HG03565 (cell line): ENCODE results near the gene NFATC1.

Source experiments
- ATAC-seq: cut with Tn5 transposase; IDR thresholded peaks from one replicate; pipeline ENCODE4 v1.9.1; 2021; ENCODE audit warnings: mild to moderate bottlenecking, moderate library complexity; ENCODE audit not compliant: unreplicated experiment

Gene NFATC1

DNA sequence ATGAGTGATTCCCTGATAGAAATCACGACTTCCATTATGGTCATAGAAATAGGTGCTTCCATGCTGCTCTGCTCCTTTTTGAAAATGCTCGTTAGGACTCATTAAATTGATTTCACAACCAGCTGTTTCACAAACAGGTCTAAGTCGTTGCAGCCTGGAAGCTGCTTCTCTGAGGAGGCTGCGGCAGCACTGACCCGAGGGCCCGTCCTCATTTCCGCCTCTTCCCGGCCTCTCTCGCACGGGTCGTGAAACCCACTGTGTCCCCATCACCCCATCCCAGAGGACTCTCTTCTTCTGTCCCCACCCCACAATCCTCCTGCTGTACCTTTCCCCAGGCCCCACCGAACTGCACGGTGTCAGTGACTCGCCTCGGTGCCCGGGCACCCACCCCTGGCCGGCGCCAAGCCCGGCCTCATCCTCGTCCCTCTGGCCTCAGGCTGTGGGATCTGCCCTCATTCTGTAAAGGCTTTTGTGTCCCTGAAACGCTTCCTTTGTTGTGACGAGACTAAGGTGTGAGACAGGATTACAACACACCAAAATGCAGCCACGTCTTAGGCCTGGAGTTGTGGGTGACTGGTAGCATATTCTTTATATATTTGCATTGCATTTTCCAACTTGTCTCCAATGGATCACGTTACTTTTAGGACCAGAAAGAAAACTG, 171.2 kb downstream of the NFATC1 start:
- ATAC-seq, result no peak

DNA sequence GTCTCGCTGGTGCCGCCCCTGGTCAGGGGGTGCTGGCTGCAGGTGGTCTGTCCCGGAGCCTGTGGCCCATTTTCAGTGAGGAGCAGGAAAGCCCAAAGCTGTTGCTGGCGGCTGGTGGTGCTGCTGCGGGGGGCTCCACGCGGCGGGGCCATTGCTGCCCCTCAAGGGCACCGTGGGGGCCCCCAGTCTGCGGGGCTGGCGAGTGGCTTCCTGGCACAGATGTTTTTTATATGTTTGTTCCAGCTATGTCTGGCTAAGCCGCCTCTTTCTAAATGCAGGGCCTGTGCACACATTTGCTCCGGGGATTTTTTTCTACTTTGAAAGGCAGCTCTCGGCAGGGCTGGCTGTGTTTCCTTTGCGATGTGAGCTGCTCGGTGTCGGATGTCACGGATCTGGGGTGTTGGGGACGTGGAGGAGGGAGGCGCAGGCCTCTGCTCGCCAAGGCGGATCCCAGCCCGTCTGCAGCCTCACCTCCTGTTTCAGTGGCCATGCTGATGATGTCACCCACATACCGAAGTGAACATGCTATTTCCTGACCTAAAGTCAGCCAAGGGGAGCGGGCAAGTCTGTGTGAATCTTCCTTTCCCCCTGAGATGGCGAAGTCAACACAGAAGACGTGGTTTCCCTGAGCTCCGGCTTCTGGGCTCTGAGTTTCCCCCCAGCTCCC, 171.9 kb downstream of the NFATC1 start:
- ATAC-seq, result no peak

DNA sequence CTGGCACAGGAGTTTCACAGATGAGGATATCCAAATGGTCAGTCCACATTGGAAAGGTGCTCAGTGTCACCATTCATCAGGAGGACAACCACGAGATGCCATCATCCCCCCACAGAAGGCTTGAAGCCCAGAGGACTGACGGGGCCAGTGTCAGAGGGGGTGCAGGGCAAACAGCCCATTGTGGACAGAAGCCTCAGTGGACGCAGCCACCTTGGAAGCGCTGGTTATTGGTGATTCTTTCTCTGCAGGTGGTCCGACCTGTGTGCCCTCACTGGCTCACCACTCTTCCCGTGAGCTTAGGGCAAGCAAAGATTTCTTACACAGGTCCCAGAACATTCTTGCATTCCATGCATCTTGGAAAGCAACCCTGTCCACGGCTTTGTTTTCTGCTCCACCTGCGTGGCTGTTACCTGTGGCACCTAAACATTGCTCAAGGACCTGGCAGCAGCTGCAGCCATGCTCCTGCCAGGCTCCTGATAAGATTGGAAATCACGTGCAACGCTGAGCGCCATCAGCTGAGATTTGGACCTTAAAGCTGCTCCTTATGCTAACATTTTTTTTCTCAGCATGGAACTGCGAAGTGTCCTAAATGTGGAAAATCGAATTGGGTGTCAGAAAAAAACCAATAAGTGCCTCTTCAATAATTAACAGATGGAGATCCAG, 172.9 kb downstream of the NFATC1 start:
- ATAC-seq, result no peak

DNA sequence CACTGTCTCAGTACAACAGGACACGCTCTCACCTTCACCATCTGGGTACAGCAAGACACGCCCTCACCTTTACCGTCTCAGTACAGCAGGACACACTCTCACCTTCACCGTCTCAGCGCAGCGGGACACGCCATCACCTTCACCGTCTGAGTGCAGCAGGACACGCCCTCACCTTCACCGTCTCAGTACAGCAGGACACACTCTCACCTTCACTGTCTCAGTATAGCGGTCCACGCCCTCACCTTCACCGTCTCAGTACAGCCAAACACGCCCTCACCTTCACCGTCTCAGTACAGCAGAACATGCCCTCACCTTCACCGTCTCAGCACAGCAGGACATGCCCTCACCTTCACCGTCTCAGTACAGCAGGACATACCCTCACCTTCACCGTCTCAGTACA, 174.0 kb downstream of the NFATC1 start:
- ATAC-seq, result no peak

DNA sequence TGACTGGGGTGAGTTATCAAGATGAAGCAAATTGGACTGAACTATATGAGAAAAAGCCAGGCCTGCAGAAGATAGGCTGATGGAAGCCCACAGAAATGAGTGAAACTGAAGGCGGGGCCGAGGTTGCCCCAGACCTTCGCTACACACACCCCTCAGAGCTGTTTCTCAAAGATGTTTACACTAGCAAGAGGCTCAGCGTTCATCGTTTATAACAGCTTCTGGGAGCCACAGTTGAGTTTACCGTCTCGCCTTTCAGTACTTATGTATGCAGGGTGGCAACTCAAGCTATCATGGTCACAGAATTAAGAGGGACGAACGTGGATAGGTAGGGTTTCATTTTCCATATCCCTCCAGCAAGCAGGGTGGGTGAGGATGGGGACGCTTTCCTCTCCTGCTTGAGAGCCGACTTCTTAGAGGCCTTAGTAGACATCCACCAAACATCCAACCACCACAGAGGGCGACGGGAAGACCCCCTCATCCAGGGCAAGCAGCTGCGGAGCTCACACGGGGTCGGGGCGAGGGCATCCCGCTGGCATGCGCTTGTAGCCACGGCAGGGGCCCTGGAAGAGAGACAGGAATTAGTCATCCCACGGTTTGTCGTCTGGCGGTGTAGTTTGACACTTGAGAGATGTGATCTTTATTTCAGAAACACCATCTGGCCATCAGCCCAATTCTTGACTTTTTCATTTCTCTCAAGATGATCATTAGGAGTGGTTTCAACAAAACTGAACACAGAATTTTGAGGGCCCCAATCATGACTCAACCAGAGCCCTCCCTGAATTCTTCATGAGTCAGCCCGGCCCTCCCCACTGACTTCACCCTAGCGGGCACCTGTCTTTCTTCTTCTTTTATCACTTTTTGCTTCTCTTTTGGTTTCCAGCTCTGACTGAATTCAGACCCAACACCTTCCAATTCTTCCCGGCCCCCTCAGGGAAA, 174.8 kb downstream of the NFATC1 start:
- ATAC-seq, result no peak

DNA sequence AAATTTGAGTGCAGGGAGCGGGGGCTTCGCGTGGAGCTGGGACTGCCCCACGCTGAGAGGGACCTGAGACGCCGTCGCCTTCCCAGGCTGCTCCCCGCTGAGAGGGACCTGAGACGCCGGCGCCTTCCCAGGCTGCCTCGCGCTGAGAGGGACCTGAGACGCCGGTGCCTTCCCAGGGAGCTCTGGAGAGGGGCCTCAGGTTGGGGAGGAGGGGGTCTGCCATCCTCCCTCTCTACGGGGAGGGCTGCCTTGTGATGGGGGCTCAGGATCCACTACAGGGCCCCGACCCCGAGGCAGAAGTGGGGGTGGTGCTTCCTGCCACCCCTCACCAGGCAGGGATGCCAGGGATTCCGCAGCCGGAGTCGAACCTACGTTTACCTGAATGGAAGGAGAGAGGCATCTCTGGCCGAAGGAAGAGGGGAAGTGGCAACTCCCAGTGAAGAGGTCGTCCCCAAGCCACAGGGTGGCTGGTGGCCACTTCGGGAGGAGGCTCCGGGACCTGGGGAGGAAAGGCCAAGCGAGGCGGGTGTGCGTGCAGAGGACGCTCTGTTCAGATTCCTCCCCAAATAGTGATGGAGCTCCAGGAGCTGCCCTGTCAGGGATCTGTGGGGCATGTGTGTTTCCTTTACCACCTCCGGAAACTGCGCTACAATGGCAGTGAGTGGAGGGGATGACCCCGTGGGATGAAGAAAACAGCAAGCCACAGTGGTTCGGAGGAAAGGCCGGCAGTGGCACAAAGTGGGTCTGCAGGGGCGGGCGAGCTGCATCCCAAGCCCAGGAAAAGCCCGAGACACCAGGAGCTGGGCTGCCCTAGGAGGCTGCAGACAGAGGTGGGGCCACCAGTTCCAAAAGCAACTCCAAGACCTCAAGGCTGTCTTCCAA, 175.7 kb downstream of the NFATC1 start:
- ATAC-seq, result no peak

DNA sequence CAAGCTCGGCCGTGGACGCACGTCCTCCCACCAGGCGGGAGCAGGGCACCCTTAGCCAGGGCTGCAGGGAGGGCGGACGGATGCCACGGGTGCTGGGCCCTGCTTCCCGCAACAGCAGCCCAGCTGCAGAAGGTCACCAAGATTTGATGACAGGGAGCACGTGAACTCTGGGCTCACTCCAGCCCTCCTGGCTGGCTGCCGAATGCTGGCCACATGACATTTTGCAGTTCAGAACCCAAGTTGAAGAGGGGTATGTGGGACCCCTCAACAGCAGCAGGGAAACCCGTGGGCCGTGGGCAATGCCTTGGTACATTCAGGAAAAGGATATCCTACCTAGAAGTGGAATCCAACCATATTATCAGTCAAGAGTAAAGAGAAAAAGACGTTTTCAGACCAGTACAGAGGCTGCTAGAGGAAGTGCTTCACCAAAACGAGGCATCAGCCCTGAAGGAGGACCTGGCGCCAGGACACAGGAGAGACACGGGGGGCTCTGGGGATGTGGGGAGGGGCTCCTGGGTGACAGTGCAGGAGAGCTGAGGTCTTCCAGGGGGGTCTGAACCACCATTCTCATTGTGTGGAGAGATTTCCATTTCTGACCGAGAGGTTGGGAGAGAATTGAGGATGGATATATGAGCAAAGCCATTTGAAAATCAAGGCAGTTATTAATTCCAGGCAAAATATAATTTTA, 176.5 kb downstream of the NFATC1 start:
- ATAC-seq, result no peak

DNA sequence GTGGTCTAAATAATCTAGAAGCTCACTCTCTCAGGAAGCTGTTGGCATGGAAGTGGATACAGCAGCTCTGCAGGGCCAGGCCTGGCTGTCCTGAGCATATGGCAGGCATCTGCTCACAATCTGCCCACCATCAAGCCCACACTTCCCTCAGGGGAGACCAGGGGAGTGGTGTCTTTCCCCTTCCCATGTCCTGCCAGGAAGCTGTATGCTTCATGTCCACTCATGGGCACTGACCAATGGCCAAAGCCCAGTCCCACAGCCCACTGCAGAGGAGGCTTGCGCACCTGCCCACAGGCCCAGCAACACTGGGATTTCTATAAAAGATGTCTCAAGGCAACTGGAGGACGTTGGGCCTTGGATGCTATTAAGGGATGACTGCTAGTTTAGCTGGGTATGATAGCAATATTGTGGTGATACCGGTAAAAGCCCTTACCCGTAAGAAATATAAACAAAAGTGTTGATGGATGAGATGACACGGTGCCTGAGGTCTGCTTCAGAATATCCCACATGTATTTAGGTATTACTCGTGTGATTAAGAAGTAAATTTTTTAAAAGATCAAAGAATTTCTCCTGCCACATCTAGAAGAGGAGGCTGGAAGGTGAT, 177.2 kb downstream of the NFATC1 start:
- no peak for ATAC-seq

DNA sequence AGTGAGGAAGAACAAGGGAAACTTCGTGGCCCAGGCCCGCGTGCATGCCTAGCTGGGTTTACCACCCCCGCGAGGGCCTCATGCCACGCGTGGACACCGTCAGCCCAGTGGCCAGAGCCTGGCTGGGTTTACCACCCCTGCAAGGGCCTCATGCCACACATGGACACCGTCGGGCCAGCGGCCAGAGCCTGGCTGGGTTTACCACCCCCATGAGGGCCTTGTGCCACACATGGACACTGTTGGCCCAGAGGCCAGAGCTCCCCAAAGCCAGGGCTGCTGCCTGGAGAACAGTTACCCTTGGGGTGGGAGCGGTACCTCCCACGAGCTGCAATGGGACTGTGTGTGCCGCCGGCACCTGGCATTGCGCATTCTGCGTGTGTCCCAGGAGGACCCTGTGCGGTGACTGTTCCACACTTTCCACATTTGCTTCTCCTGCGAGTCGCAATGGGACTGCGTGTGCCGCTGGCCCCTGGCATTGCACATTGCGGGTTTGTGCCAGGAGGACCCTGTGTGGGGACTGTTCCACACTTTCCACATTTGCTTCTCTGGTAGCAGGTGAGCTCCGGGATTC, 178.3 kb downstream of the NFATC1 start:
- no peak for ATAC-seq

DNA sequence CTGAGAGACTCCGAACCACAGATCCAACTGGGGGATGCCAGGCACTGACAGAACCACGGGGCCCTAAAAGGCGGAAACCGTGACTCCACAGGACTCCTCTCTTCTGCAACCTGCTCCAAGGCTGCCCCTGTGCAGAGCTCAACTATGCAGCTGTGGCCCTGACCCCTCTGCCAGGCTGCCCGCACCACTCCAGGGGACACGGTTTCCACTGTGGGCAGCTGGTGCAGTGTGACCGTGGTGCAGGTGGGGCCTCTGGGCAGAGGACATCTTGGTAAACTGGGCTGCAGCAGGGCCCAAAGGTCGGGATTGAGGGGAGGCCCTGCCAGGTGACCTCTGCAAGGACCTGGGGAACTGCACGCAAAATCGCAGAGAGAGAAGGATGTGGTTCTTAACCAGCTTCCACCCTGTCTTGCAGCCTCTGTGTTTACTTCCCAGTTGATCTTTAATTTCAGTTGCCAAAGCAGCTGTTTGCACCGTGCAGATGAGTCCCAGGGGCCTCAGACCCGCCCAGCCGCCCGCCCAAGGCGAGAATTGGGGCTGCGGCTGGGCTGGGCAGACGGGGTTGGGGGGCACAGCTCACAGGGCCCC, 179.3 kb downstream of the NFATC1 start:
- ATAC-seq, result no peak

DNA sequence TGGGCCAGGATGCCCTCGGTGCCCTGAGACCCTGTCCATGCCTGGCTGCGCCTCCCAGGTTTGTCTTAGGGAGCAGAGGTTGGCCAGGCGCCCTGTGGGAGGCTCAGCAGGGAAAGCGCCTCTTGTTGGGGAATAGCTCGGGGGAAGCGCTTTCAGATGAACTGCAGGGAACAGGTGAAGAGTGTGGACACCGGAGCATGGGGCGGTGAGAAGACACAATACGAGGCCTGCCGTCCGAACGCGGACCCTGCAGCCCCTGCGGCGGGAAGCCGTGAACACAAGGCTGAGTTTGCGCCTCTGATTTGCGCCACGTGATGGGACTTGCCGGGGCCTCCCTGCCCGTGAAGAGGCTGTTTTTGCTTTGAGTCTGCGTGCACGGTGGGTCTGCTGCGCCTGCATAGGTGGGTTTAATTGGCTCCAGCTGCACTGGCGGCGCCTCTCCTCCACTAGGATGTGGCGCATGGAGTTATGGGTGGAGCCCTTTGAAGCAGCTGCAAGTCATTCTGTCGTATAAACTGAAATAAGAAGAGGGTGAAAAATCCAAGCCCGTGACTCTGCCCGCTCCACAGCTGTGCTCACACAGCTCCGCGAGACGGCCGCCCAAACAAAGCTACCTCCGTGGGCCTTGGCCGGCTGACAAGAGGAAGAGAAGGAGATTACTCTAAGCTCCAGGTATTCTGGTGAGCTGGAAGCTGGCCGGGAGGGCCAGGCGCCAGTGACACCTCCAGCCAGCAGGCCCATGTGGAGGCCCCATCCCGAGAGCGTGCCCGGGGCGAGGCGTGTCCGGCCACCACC, 180.4 kb downstream of the NFATC1 start:
- no peak for ATAC-seq

DNA sequence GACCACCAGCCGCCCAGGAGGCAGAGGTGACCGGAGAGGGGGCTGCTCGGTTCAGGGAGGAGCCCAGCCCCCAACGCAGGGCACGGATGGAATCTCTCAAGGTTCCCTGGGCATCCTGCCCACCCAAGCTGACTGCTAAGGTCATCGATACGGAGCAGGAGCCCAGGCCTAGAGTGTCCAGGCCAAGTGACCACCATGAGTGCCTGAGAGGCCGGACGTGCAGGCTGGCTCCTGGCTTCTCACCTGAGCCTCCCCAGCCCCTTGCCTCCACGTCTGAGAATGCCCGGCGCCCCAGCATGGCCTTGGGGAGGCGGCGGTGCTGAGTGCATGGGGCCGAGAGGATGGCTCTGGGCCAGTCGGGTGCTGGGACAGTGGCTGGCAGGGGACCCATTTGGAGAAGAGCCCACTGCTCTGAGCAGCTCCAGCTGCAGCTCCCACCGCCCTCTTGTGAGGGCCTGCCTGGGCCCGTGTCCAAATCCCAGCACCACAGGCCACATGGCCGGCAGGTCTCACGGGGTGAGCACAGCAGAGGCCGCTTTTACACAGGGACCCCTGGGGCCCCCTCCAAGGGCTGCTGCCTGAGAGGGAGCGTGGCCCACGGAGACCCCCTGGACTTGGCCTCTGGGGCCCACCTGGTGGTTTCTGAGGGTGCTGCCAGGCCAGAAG, 181.1 kb downstream of the NFATC1 start:
- ATAC-seq, result no peak

DNA sequence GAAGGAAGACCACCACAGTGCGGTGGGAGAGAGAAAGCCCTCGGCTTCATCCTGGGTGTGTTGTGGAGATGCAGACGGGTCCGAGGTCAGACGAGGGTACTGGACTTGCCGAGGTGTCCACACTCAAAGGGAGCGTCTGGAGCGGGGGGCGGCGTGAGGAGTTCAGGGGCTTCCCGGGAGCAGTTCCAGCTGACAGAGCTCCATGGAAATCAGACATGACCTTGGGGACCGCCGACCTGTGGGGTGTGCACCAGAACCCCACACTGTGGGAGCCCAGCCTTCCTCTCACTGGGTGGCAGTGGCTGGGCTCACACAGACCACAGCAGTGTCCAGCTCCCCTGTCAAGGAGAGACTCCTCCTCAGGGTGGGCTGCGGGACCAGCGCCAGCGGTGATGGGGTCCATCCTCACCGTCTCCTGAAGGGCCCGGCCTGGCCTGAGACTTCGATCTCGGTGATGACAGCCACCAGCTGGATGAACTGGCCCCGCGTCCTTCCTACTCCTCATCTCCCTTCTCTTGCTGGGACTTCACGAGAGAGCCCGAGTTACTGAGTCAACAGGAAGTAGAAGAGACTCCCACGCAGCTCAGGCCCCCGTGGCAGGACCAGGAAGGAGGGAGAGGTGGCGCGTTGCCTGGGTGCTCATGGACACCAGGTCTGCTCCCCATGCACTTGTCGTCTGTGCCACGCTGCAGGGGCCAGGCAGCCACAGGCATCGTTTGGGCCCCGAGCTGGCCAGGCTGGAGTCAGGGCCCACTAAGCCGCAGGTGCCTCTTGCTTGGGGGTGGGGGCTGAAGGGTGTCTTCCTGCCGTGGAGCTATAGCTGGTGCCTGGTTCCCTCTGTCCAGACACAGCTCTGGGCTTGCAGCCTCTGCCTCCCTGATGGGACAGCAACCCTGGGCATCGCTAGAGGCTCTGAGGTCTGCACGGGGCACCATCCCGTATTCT, 182.0 kb downstream of the NFATC1 start:
- no peak for ATAC-seq

DNA sequence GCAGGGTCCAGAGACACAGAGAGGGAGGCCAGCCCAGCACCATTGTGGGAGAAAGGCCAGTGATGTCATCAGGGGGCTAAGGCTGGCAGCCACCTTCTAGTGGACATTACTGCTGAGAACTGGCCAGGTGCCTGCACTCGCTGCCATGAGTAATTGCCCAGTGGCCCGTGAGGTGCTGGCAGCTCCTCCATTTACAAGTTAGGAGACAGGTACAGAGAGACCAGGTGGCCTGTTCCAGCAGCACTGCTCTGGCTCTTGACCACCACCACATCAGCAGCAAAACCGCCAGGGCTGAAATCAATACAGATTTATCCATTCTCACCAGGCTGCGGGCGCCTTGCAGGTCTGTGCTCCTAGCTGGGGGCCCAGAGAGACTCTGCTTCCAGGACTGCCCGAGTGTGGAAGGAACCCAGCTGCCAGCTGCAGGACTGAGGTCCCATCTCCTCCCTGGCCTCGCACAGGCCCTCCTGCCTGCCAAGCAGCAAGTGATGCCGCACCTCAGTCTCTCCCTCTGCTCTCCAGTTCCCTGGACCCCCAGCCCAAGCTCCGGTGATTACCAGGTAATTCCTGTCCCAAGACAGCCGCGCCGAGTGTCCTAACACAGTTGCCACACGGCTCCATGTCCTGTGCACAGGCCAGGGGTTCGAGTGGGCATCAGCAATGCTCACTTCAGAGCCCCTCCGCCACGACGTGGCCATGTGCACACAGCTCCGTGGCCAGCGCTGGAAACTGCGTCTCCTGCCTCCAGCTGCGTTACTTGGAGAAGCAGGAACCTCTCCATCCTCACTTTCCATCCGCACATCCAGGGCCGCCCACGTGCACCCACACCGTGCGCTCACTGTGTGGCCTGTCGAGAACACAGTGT, 182.9 kb downstream of the NFATC1 start:
- ATAC-seq, result no peak
